Sigmoid colon (tissue), 7 donors: Measurements from ENCODE around the gene THRB. TPM values are rescaled to one million over a fixed set of nuclear protein-coding genes. Genes with fewer than 3 reads are reported as not detected.

Experiments used
- DNase-seq: peaks from one replicate; pipeline ENCODE4 v3.0.0-alpha.2; 2019
- H3K27ac ChIP-seq, 4 donors: fragments of 200-600 bp; sonication (generic); one replicate each; pipeline ENCODE4 v1.5.1; 2016 to 2019; ENCODE audit warnings: mild to moderate bottlenecking in 1 of 4
- H3K27me3 ChIP-seq, 3 donors: fragments of 200-600 bp; sonication (generic); one replicate each; pipeline ENCODE4 v1.5.1; 2019; ENCODE audit warnings: mild to moderate bottlenecking in 1 of 3
- H3K36me3 ChIP-seq, 4 donors: fragments of 200-600 bp; sonication (generic); one replicate each; pipeline ENCODE4 v1.5.1; 2016 to 2019
- H3K4me1 ChIP-seq, 4 donors: fragments of 200-600 bp; sonication (generic); one replicate each; pipeline ENCODE4 v1.5.1; 2017 to 2019
- H3K4me3 ChIP-seq, 4 donors: fragments of 200-600 bp; sonication (generic); one replicate each; pipeline ENCODE4 v1.5.1; 2017 to 2019; ENCODE audit warnings: mild to moderate bottlenecking in 2 of 4, moderate library complexity in 1 of 4
- H3K9me3 ChIP-seq, 4 donors: fragments of 200-600 bp in 3 of 4; sonication (generic) in 3 of 4; one replicate each; pipeline versions ENCODE4 v1.5.1 to v1.6.1; 2013 to 2019
- CTCF ChIP-seq, 4 experiments: fragments of 450-650 bp in 3 of 4; fragments of 200-600 bp in 1 of 4; IDR thresholded peaks; one replicate each; pipeline ENCODE4 v1.5.1; 2016 to 2019; ENCODE audit warnings: antibody characterized with exemption in 4 of 4, mild to moderate bottlenecking in 3 of 4, moderate library complexity in 2 of 4
- EP300 ChIP-seq, 4 donors: sonication (generic); formaldehyde crosslinking; IDR thresholded peaks; one replicate each; pipeline ENCODE4 v1.6.1; 2017; ENCODE audit warnings: antibody characterized with exemption in 4 of 4
- POLR2A ChIP-seq, 2 donors: fragments of 450-650 bp; IDR thresholded peaks; one replicate each; pipeline ENCODE4 v1.6.1; 2016; ENCODE audit warnings: antibody characterized with exemption in 2 of 2, mild to moderate bottlenecking in 2 of 2, moderate library complexity in 2 of 2
- POLR2AphosphoS5 ChIP-seq, 4 donors: sonication (generic); formaldehyde crosslinking; IDR thresholded peaks; one replicate each; pipeline ENCODE4 v1.6.1; 2017; ENCODE audit warnings: antibody characterized with exemption in 4 of 4
- WGBS, 2 donors: extraction: QIAGEN DNeasy Blood & Tissue Kit; methylation state at CpG; one replicate each; pipeline ENCODE4 v1.1.7; 2013; 5-methylcytosine and 5-hydroxymethylcytosine counted together
- intact Hi-C: fragments of 100-400 bp; cut with DNase I; formaldehyde crosslinking; loops from one replicate; pipeline ENCODE4 v1.15.1; 2023
- polyA plus RNA-seq, 3 donors: library from polyadenylated mRNA; stranded (reverse); fragments of 200-250 nt; gene quantifications; one replicate each; pipeline ENCODE4 v1.2.3, GENCODE V29; 2013
- total RNA-seq, 4 donors: library from RNA; depleted of rRNA; stranded (reverse); fragments of >200 nt; gene quantifications; one replicate each; pipeline ENCODE4 v1.1.0, GENCODE V29; 2016
- donor health status: healthy with polysubstance abuse.
- donor health status: Bipolar disorder and iron deficiency.
- donor health status: healthy.

Gene THRB
- total and polyA plus RNA-seq, 7 donors = 7.2 to 49.5 (median 29.7) TPM

DNA sequence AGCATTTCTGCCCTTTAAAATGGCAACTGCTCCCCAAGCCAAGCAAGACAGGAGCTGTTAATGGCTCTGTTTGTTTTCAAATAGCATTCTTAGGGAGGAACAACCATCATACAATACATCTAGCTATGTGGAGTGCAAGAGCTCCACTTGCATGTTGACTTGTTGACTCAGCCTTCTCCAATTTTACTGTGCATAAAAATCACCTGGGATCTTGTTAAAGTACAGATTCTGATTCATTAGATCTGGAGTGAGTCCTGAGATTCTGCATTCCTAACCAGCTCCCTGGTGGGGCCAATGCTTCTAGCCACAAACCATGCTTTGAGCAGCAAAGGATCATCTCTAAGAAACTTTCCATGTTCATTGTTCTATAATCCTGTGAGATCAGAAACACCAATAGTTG lies 171.4 kb downstream of the THRB start:
- H3K4me1 ChIP-seq = peaks cover 0 to 5% (median 0%) of the 10 kb centered on the region in 4 donors
- H3K27ac ChIP-seq = no peak overlapping the region
- no peak for DNase-seq
- H3K27me3 ChIP-seq = no peaks in the 10 kb centered on the region
- H3K36me3 ChIP-seq = no peaks in the 10 kb centered on the region
- TF ChIP-seq POLR2AphosphoS5 (IDR thresholded peaks at IDR 0.05) = no peak
- no peak for TF ChIP-seq CTCF (IDR thresholded peaks at IDR 0.05)
- no peak for TF ChIP-seq EP300 (IDR thresholded peaks at IDR 0.05)
- TF ChIP-seq POLR2A (IDR thresholded peaks at IDR 0.05) = no peak
- intact Hi-C loops = no loop called here
- H3K4me3 ChIP-seq = no peak overlapping the region
- H3K9me3 ChIP-seq = no peaks in the 10 kb centered on the region

GRCh38 chr3:24320601-24321000 lies 174.0 kb downstream of the THRB start:
- Histone ChIP-seq H3K4me3 (no peak overlapping the region), H3K27ac (no peak overlapping the region), H3K36me3 (peaks cover 0 to 2% (median 0%) of the 10 kb centered on the region in 4 donors), H3K4me1 (peaks cover 0 to 7% (median 3%) of the 10 kb centered on the region in 4 donors), H3K9me3 (no peaks in the 10 kb centered on the region), H3K27me3 (no peaks in the 10 kb centered on the region)
- TF ChIP-seq POLR2AphosphoS5 (IDR thresholded peaks at IDR 0.05) (no peak), EP300 (IDR thresholded peaks at IDR 0.05) (no peak), POLR2A (IDR thresholded peaks at IDR 0.05) (no peak), CTCF (IDR thresholded peaks at IDR 0.05) (no peak)
- no peak for DNase-seq
- intact Hi-C loops = no loop called here

DNA sequence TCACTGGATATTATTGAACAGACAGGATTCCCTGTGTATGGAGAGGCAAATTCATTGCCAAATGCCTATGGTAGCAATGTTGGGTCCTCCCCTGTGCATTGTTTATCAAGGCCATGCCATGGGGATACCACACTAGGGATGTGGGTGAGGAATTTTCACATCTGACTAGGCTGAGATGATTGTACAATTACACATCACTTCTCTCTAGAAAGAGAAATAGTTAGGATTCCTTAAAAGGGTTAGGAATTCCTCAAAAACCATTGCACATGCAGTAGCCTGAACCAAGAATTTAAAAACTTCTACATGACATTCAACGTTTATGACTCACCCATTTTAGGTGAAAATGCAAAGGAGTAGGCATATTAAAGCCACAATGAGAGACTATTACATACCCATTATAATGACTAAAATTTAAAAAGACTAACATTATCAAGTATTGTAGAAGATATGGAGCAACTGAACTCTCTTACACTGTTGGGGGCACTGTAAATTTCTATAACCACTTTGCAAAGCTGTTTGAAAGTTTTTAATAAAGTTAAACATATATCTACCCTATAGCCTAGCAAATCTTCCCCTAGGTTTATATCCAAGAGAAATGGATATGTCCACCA lies 175.9 kb downstream of the THRB start:
- no peak overlapping the region for H3K27ac ChIP-seq
- TF ChIP-seq POLR2AphosphoS5 (IDR thresholded peaks at IDR 0.05) = no peak
- TF ChIP-seq EP300 (IDR thresholded peaks at IDR 0.05) = no peak
- no peak for TF ChIP-seq CTCF (IDR thresholded peaks at IDR 0.05)
- TF ChIP-seq POLR2A (IDR thresholded peaks at IDR 0.05) = no peak
- H3K9me3 ChIP-seq = no peaks in the 10 kb centered on the region
- H3K4me3 ChIP-seq = no peak overlapping the region
- 91 to 99% methylated on average over 1 of the region's 1 CpG for WGBS, 2 donors
- H3K36me3 ChIP-seq = peaks cover 0 to 2% (median 0%) of the 10 kb centered on the region in 4 donors
- DNase-seq = no peak
- intact Hi-C loops = no loop called here
- no peaks in the 10 kb centered on the region for H3K27me3 ChIP-seq
- peaks cover 0 to 7% (median 3%) of the 10 kb centered on the region in 4 donors for H3K4me1 ChIP-seq

DNA sequence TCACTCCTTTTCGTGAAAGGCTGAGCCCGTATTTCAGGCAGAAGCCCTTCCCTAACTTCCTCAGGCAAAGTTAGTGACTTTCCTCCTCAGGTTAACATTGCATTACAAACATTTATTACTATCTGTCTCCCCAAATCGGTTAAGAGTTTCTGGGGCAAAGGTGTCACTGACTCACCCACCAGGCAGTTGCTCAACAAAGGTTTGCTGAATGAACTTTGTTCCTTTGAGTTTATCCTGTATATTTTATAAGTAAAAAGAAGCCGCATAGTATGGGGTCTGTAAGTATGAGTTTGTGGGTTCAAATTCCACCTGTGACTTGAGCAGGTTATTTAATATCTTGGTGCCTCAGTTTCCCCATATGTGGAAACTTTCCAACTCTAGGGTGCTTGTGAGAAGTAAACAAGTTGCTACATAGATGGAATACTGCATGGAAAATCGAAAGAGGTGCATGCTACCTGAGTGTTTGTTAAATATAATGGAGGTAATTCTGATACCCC lies 177.7 kb downstream of the THRB start:
- intact Hi-C loops = no loop called here
- H3K27ac ChIP-seq = no peak overlapping the region

More for the DNA sequence above, 177.7 kb downstream of the THRB start:
- peaks cover 0 to 2% (median 0%) of the 10 kb centered on the region in 4 donors for H3K36me3 ChIP-seq
- H3K27me3 ChIP-seq = no peaks in the 10 kb centered on the region
- TF ChIP-seq POLR2AphosphoS5 (IDR thresholded peaks at IDR 0.05) (no peak), POLR2A (IDR thresholded peaks at IDR 0.05) (no peak), EP300 (IDR thresholded peaks at IDR 0.05) (no peak), CTCF (IDR thresholded peaks at IDR 0.05) (no peak)
- no peak overlapping the region for H3K4me3 ChIP-seq
- H3K9me3 ChIP-seq = no peaks in the 10 kb centered on the region
- 24 to 69% methylated on average over 5 of the region's 5 CpGs for WGBS, 2 donors
- DNase-seq = no peak
- H3K4me1 ChIP-seq = peaks cover 0 to 19% (median 4%) of the 10 kb centered on the region in 4 donors
